ENCODE results near the gene BTBD6. TPM values are rescaled to one million over a fixed set of nuclear protein-coding genes. Genes with fewer than 3 reads are reported as not detected.

BTBD6 gene
- total and polyA plus RNA-seq, 2 experiments from 2014 or later: 2.2 to 11.6 TPM

- H3K4me2 ChIP-seq: no peak overlapping the region
- no peaks in the 10 kb centered on the region for H3K4me1 Mint-ChIP-seq
- no peak overlapping the region for H2AFZ ChIP-seq
- H3K36me3 Mint-ChIP-seq (ENCODE audit: low read depth): peaks cover 3% of the 10 kb centered on the region; the same call in 1 of the 3 replicates
- TF ChIP-seq, protein P1, sequence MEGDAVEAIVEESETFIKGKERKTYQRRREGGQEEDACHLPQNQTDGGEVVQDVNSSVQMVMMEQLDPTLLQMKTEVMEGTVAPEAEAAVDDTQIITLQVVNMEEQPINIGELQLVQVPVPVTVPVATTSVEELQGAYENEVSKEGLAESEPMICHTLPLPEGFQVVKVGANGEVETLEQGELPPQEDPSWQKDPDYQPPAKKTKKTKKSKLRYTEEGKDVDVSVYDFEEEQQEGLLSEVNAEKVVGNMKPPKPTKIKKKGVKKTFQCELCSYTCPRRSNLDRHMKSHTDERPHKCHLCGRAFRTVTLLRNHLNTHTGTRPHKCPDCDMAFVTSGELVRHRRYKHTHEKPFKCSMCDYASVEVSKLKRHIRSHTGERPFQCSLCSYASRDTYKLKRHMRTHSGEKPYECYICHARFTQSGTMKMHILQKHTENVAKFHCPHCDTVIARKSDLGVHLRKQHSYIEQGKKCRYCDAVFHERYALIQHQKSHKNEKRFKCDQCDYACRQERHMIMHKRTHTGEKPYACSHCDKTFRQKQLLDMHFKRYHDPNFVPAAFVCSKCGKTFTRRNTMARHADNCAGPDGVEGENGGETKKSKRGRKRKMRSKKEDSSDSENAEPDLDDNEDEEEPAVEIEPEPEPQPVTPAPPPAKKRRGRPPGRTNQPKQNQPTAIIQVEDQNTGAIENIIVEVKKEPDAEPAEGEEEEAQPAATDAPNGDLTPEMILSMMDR (conservative IDR thresholded peaks at IDR 0.05; ENCODE audit: low read depth in 2 of 2): no peak
- no peak for DNase-seq (ENCODE audit: low spot score)
- H3K36me3 ChIP-seq (ENCODE audit: insufficient read depth): no peaks in the 10 kb centered on the region
- no peaks in the 10 kb centered on the region for H3K27me3 ChIP-seq (ENCODE audit: insufficient read depth)
- H3K4me1 ChIP-seq (ENCODE audit: insufficient read depth): no peaks in the 10 kb centered on the region
- no peaks in the 10 kb centered on the region for H3F3A ChIP-seq (replicated peaks; ENCODE audit: low read depth)
- ATAC-seq: peak; percentile 15; the same call in 1 of the 3 replicates
- H3K27me3 Mint-ChIP-seq (ENCODE audit: insufficient read depth, low read depth, poor library complexity): peaks cover 10% of the 10 kb centered on the region
- no peaks in the 10 kb centered on the region for H3K9me2 ChIP-seq (ENCODE audit: insufficient read depth)
- no peak overlapping the region for H3K4me3 ChIP-seq
- H3K27ac ChIP-seq (ENCODE audit: low read depth): no peak overlapping the region
- no peak overlapping the region for H3K4me3 Mint-ChIP-seq
- no peaks in the 10 kb centered on the region for H3K79me2 ChIP-seq (replicated peaks; ENCODE audit: insufficient read depth)
- H3K27ac Mint-ChIP-seq: no peak overlapping the region
- H4K20me1 ChIP-seq (replicated peaks; ENCODE audit: insufficient read depth): no peaks in the 10 kb centered on the region; the same call in 1 of the 2 replicates
- H3K9me3 Mint-ChIP-seq: no peaks in the 10 kb centered on the region; the same call in 2 of the 3 replicates
Observed at GRCh38 chr14:105216490-105217247, 31.7 kb upstream of the BTBD6 start.

DNA sequence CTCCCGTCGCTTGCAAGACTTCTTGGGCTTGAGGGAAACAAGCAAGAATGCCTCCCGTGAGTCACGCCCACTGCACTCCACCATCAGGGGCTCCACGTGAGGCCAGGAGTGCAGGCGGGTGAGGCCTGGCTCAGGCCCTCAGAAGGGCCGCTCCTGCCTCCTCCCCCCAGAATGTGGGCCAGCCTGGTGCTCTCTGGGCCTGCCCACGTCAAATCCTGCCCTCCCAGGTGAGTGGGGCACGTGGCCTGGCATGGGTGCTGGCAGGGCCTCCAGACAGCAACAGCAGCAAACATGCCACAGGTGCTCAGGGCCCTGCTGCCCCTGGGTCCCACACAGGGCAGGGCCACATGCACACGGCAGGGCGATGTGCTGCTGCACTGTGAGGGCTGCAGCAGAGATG is 30.6 kb upstream of the BTBD6 start:
- H3K27ac ChIP-seq (ENCODE audit: low read depth): no peak overlapping the region
- no peak overlapping the region for H2AFZ ChIP-seq
- H3F3A ChIP-seq (replicated peaks; ENCODE audit: low read depth): no peaks in the 10 kb centered on the region
- H4K20me1 ChIP-seq (replicated peaks; ENCODE audit: insufficient read depth): no peaks in the 10 kb centered on the region; the same call in 1 of the 2 replicates
- no peak for TF ChIP-seq ZNF331 (CRISPR knock-in tag; IDR thresholded peaks at IDR 0.05; ENCODE audit: low read depth)
- no peak for TF ChIP-seq NANOG (IDR thresholded peaks at IDR 0.05; ENCODE audit: borderline replicate concordance)
- peaks cover 3% of the 10 kb centered on the region; the same call in 1 of the 3 replicates for H3K36me3 Mint-ChIP-seq (ENCODE audit: low read depth)
- no peak overlapping the region for H3K4me2 ChIP-seq
- no peaks in the 10 kb centered on the region for H3K79me2 ChIP-seq (replicated peaks; ENCODE audit: insufficient read depth)
- peaks cover 10% of the 10 kb centered on the region for H3K27me3 Mint-ChIP-seq (ENCODE audit: insufficient read depth, low read depth, poor library complexity)
- H3K9me3 Mint-ChIP-seq: no peaks in the 10 kb centered on the region; the same call in 2 of the 3 replicates
- no peak for DNase-seq (ENCODE audit: low spot score)
- H3K4me1 ChIP-seq (ENCODE audit: insufficient read depth): no peaks in the 10 kb centered on the region
- H3K27me3 ChIP-seq (ENCODE audit: insufficient read depth): no peaks in the 10 kb centered on the region
- no peaks in the 10 kb centered on the region for H3K9me2 ChIP-seq (ENCODE audit: insufficient read depth)
- H3K27ac Mint-ChIP-seq: no peak overlapping the region
- no peak overlapping the region for H3K4me3 ChIP-seq
- H3K36me3 ChIP-seq (ENCODE audit: insufficient read depth): no peaks in the 10 kb centered on the region
- ATAC-seq: no peak
- H3K4me3 Mint-ChIP-seq: no peak overlapping the region
- H3K4me1 Mint-ChIP-seq: no peaks in the 10 kb centered on the region

DNA sequence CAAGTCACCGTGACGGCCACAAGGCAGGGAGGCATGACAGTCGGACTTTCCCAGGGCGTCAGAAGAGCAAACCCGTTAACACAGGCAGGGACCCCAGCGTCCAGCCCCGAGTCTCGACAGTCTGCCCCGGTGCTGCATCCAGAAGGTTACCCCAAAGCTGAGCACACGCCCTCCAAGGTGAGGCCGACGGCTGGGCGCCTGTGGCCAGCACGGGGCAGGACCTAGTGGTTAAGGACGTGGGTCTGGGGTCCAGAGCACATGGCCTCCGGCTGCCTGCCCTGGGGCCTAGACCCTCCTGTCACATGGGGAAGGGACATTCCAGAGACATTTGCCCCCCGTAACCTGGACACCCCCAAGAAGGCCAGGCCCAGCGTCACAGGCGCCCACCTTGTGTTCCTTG is 29.7 kb upstream of the BTBD6 start:
- Mint-ChIP-seq H3K27ac (no peak overlapping the region), H3K27me3 (ENCODE audit: insufficient read depth, low read depth, poor library complexity) (peaks cover 10% of the 10 kb centered on the region)

More for the DNA sequence above, 29.7 kb upstream of the BTBD6 start:
- no peak overlapping the region for H3K4me3 Mint-ChIP-seq
- Histone ChIP-seq H3K36me3 (ENCODE audit: insufficient read depth) (no peaks in the 10 kb centered on the region), H3K4me2 (no peak overlapping the region), H3K4me1 (ENCODE audit: insufficient read depth) (no peaks in the 10 kb centered on the region), H4K20me1 (replicated peaks; ENCODE audit: insufficient read depth) (no peaks in the 10 kb centered on the region), H3K27me3 (ENCODE audit: insufficient read depth) (no peaks in the 10 kb centered on the region), H3K9me2 (ENCODE audit: insufficient read depth) (no peaks in the 10 kb centered on the region), H3F3A (replicated peaks; ENCODE audit: low read depth) (no peaks in the 10 kb centered on the region), H3K4me3 (no peak overlapping the region), H3K79me2 (replicated peaks; ENCODE audit: insufficient read depth) (no peaks in the 10 kb centered on the region), H3K27ac (ENCODE audit: low read depth) (no peak overlapping the region), H2AFZ (no peak overlapping the region)
- TF ChIP-seq, protein P1 (conservative IDR thresholded peaks at IDR 0.05; ENCODE audit: low read depth in 2 of 2): no peak
- H3K4me1 Mint-ChIP-seq: no peaks in the 10 kb centered on the region
- no peak for ATAC-seq
- no peaks in the 10 kb centered on the region; the same call in 2 of the 3 replicates for H3K9me3 Mint-ChIP-seq
- H3K36me3 Mint-ChIP-seq (ENCODE audit: low read depth): peaks cover 8% of the 10 kb centered on the region; the same call in 2 of the 3 replicates
- no peak for DNase-seq (ENCODE audit: low spot score)
